Skeletal muscle tissue (tissue), 4 donors: Measurements from ENCODE around the gene SLC43A2. TPM values are rescaled to one million over a fixed set of nuclear protein-coding genes. Genes with fewer than 3 reads are reported as not detected.

Experiments
- H3K27ac ChIP-seq: one replicate; pipeline ENCODE4 v1.7.0; 2013; ENCODE audit warnings: mild to moderate bottlenecking, low read depth, low read length, inconsistent platforms
- H3K27me3 ChIP-seq, 3 donors: one replicate each; pipeline ENCODE4 v1.7.0; 2013; ENCODE audit warnings: low read length in 3 of 3; ENCODE audit not compliant: control insufficient read depth in 3 of 3, insufficient read depth in 3 of 3
- H3K36me3 ChIP-seq, 3 donors: one replicate each; pipeline ENCODE4 v1.7.0; 2013; ENCODE audit warnings: low read length in 3 of 3; ENCODE audit not compliant: control insufficient read depth in 3 of 3, insufficient read depth in 3 of 3
- H3K4me1 ChIP-seq, 3 donors: one replicate each; pipeline ENCODE4 v1.7.0; 2013; ENCODE audit warnings: low read length in 3 of 3, mild to moderate bottlenecking in 3 of 3; ENCODE audit not compliant: control insufficient read depth in 3 of 3, insufficient read depth in 3 of 3
- H3K4me3 ChIP-seq, 3 donors: one replicate each; pipeline ENCODE4 v1.7.0; 2013; ENCODE audit warnings: low read length in 3 of 3
- H3K9ac ChIP-seq, 3 donors: one replicate each; pipeline ENCODE4 v1.7.0; 2013; ENCODE audit warnings: low read length in 3 of 3, mild to moderate bottlenecking in 3 of 3, moderate library complexity in 2 of 3, low read depth in 1 of 3
- H3K9me3 ChIP-seq, 3 donors: one replicate each; pipeline ENCODE4 v1.7.0; 2013; ENCODE audit warnings: low read length in 3 of 3; ENCODE audit not compliant: control insufficient read depth in 3 of 3
- total RNA-seq: library from RNA; depleted of rRNA; stranded (reverse); fragments of >200 nt; gene quantifications from one replicate; pipeline ENCODE4 v1.2.3, GENCODE V29; 2014
- donor health status: Osteomylitis.

The SLC43A2 gene
- total RNA-seq, 1 donor from 2014 or later = 4.7 TPM

- H3K27ac ChIP-seq = no peak overlapping the region
- peaks cover 28 to 49% (median 33%) of the 10 kb centered on the region in 3 donors for H3K4me1 ChIP-seq
- no peak overlapping the region for H3K4me3 ChIP-seq
- peaks cover 7 to 15% (median 8%) of the 10 kb centered on the region in 3 donors for H3K36me3 ChIP-seq
- H3K9ac ChIP-seq = no peak overlapping the region
- H3K27me3 ChIP-seq = no peaks in the 10 kb centered on the region
- no peaks in the 10 kb centered on the region for H3K9me3 ChIP-seq
These were observed 3.6 kb downstream of the SLC43A2 start for GRCh38 chr17:1625053-1625452.

- no peak overlapping the region for H3K9ac ChIP-seq
- H3K4me3 ChIP-seq = no peak overlapping the region
- H3K27me3 ChIP-seq = no peaks in the 10 kb centered on the region
These were observed 4.0 kb downstream of the SLC43A2 start for GRCh38 chr17:1624650-1625049.

GRCh38 chr17:1623057-1623630, 5.5 kb downstream of the SLC43A2 start:
- Histone ChIP-seq H3K4me3 (no peak overlapping the region), H3K36me3 (peaks cover 7 to 15% (median 8%) of the 10 kb centered on the region in 3 donors), H3K27me3 (no peaks in the 10 kb centered on the region), H3K9me3 (no peaks in the 10 kb centered on the region), H3K27ac (no peak overlapping the region), H3K9ac (peak overlapping the region in 1 of 3 donors; percentile 25), H3K4me1 (peaks cover 24 to 45% (median 29%) of the 10 kb centered on the region in 3 donors)

More at GRCh38 chr17:1624650-1625049, 4.0 kb downstream of the SLC43A2 start:
- Histone ChIP-seq H3K27ac (no peak overlapping the region), H3K36me3 (peaks cover 7 to 15% (median 8%) of the 10 kb centered on the region in 3 donors), H3K4me1 (peaks cover 24 to 48% (median 30%) of the 10 kb centered on the region in 3 donors), H3K9me3 (no peaks in the 10 kb centered on the region)

GRCh38 chr17:1621273-1621954, 7.2 kb downstream of the SLC43A2 start:
- Histone ChIP-seq H3K4me3 (no peak overlapping the region), H3K27ac (no peak overlapping the region), H3K9me3 (no peaks in the 10 kb centered on the region), H3K4me1 (peaks cover 15 to 39% (median 19%) of the 10 kb centered on the region in 3 donors), H3K27me3 (no peaks in the 10 kb centered on the region), H3K9ac (no peak overlapping the region), H3K36me3 (peaks cover 7 to 11% (median 8%) of the 10 kb centered on the region in 3 donors)

GRCh38 chr17:1620486-1620885, 8.1 kb downstream of the SLC43A2 start:
- no peaks in the 10 kb centered on the region for H3K27me3 ChIP-seq
- H3K4me3 ChIP-seq = no peak overlapping the region
- no peaks in the 10 kb centered on the region for H3K9me3 ChIP-seq
- peaks cover 7 to 11% (median 11%) of the 10 kb centered on the region in 3 donors for H3K36me3 ChIP-seq
- no peak overlapping the region for H3K27ac ChIP-seq
- peaks cover 13 to 31% (median 13%) of the 10 kb centered on the region in 3 donors for H3K4me1 ChIP-seq
- H3K9ac ChIP-seq = no peak overlapping the region

GRCh38 chr17:1617620-1618174, 10.9 kb downstream of the SLC43A2 start:
- no peak overlapping the region for H3K27ac ChIP-seq

GRCh38 chr17:1616101-1616500, 12.5 kb downstream of the SLC43A2 start:
- H3K9ac ChIP-seq = no peak overlapping the region
- H3K27me3 ChIP-seq = no peaks in the 10 kb centered on the region
- H3K4me3 ChIP-seq = no peak overlapping the region
- H3K27ac ChIP-seq = no peak overlapping the region
- peaks cover 11 to 20% (median 12%) of the 10 kb centered on the region in 3 donors for H3K4me1 ChIP-seq
- H3K36me3 ChIP-seq = peaks cover 6 to 14% (median 10%) of the 10 kb centered on the region in 3 donors
- H3K9me3 ChIP-seq = no peaks in the 10 kb centered on the region

More at GRCh38 chr17:1617620-1618174, 10.9 kb downstream of the SLC43A2 start:
- Histone ChIP-seq H3K36me3 (peaks cover 9 to 15% (median 12%) of the 10 kb centered on the region in 3 donors), H3K4me1 (peaks cover 13 to 24% (median 15%) of the 10 kb centered on the region in 3 donors), H3K9ac (peak overlapping the region in 1 of 3 donors; percentile 60), H3K9me3 (no peaks in the 10 kb centered on the region), H3K4me3 (no peak overlapping the region), H3K27me3 (no peaks in the 10 kb centered on the region)

- Histone ChIP-seq H3K9me3 (no peaks in the 10 kb centered on the region), H3K27me3 (no peaks in the 10 kb centered on the region), H3K4me3 (no peak overlapping the region), H3K9ac (peak overlapping the region in 1 of 3 donors; percentile 33), H3K27ac (no peak overlapping the region), H3K36me3 (peaks cover 7 to 14% (median 10%) of the 10 kb centered on the region in 3 donors), H3K4me1 (peaks cover 0 to 3% (median 3%) of the 10 kb centered on the region in 3 donors)
These were observed 16.2 kb downstream of the SLC43A2 start for GRCh38 chr17:1612400-1612799.

- no peaks in the 10 kb centered on the region for H3K9me3 ChIP-seq
- H3K4me3 ChIP-seq = no peak overlapping the region
- peaks cover 0 to 9% (median 3%) of the 10 kb centered on the region in 3 donors for H3K4me1 ChIP-seq
- H3K36me3 ChIP-seq = peaks cover 7 to 14% (median 10%) of the 10 kb centered on the region in 3 donors
- H3K27me3 ChIP-seq = no peaks in the 10 kb centered on the region
- H3K9ac ChIP-seq = no peak overlapping the region
- no peak overlapping the region for H3K27ac ChIP-seq
These were observed 16.9 kb downstream of the SLC43A2 start for GRCh38 chr17:1611715-1612114.

- H3K27me3 ChIP-seq = no peaks in the 10 kb centered on the region
- H3K4me3 ChIP-seq = no peak overlapping the region
- H3K36me3 ChIP-seq = peaks cover 2 to 6% (median 3%) of the 10 kb centered on the region in 3 donors
- no peak overlapping the region for H3K27ac ChIP-seq
- no peaks in the 10 kb centered on the region for H3K9me3 ChIP-seq
- no peak overlapping the region for H3K9ac ChIP-seq
- H3K4me1 ChIP-seq = peaks cover 8 to 31% (median 13%) of the 10 kb centered on the region in 3 donors
These were observed 20.0 kb downstream of the SLC43A2 start for GRCh38 chr17:1608676-1609075.
